Measurements from ENCODE around the gene UNC80. TPM values are rescaled to one million over a fixed set of nuclear protein-coding genes. Genes with fewer than 3 reads are reported as not detected.

UNC80 gene
- total and polyA plus RNA-seq, 2 of the 13 experiments (the other 11 are each of a cell fraction or from before 2014, with no cell fraction given), result not detected

GRCh38 chr2:209905691-209906090 lies 134.1 kb downstream of the UNC80 start:
- WGBS (ENCODE audit: low lambda C conversion rate), result 0% methylated on average over 2 of the region's 2 CpGs
- Histone ChIP-seq H3K27ac (ENCODE audit: extremely low read length, insufficient read depth, low read length) (no peak overlapping the region), H3K36me3 (replicated peaks in 1 of 2; ENCODE audit: control insufficient read depth in 1 of 2, insufficient read depth in 2 of 2, low read length in 2 of 2) (no peaks in the 10 kb centered on the region), H3K79me2 (ENCODE audit: insufficient read depth, low read length) (no peaks in the 10 kb centered on the region), H3K4me2 (ENCODE audit: low read depth, low read length) (no peak overlapping the region), H3K4me3 (replicated peaks in 1 of 3; ENCODE audit: insufficient read depth in 1 of 3, low read depth in 2 of 3, low read length in 3 of 3) (no peak overlapping the region), H3K27me3 (ENCODE audit: control insufficient read depth in 1 of 2, insufficient read depth in 2 of 2, low read length in 2 of 2) (no peaks in the 10 kb centered on the region), H3K4me1 (ENCODE audit: insufficient read depth, low read length) (no peaks in the 10 kb centered on the region), H2AFZ (ENCODE audit: low read length) (no peak overlapping the region), H3K9me3 (ENCODE audit: low read length) (no peaks in the 10 kb centered on the region), H4K20me1 (ENCODE audit: insufficient read depth, low read length) (no peaks in the 10 kb centered on the region), H3K9ac (ENCODE audit: insufficient read depth, low read depth, low read length) (no peak overlapping the region)
- DNase-seq (ENCODE audit: low spot score) (no peak), ATAC-seq (no peak), FAIRE-seq (no peak)
- CTCF ChIA-PET (ENCODE audit: low intra/inter-chr PET ratio, low total read pairs), result no interaction called here
- POLR2A ChIA-PET, result no interaction called here
- intact Hi-C loops (cut with micrococcal nuclease; ENCODE audit: unreplicated experiment), result no loop called here
- in situ Hi-C loops (cut with HindIII; ENCODE audit: extremely low pct_ligation_motif_present, low pct_unique_long_range_greater_than_20kb), result no loop called here
- no TSS peak for BruUV-seq (replicated peaks)
- TF ChIP-seq HIC2 (CRISPR knock-in tag; IDR thresholded peaks at IDR 0.05; ENCODE audit: low read depth), result no peak
- TF ChIP-seq ATF6 (CRISPR knock-in tag; conservative IDR thresholded peaks at IDR 0.05), result no peak
- no peak for TF ChIP-seq PATZ1 (CRISPR knock-in tag; IDR thresholded peaks at IDR 0.05)
- TF ChIP-seq, protein P1, sequence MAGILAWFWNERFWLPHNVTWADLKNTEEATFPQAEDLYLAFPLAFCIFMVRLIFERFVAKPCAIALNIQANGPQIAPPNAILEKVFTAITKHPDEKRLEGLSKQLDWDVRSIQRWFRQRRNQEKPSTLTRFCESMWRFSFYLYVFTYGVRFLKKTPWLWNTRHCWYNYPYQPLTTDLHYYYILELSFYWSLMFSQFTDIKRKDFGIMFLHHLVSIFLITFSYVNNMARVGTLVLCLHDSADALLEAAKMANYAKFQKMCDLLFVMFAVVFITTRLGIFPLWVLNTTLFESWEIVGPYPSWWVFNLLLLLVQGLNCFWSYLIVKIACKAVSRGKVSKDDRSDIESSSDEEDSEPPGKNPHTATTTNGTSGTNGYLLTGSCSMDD (CRISPR knock-in tag; IDR thresholded peaks at IDR 0.05), result no peak
- TF ChIP-seq, protein P2, sequence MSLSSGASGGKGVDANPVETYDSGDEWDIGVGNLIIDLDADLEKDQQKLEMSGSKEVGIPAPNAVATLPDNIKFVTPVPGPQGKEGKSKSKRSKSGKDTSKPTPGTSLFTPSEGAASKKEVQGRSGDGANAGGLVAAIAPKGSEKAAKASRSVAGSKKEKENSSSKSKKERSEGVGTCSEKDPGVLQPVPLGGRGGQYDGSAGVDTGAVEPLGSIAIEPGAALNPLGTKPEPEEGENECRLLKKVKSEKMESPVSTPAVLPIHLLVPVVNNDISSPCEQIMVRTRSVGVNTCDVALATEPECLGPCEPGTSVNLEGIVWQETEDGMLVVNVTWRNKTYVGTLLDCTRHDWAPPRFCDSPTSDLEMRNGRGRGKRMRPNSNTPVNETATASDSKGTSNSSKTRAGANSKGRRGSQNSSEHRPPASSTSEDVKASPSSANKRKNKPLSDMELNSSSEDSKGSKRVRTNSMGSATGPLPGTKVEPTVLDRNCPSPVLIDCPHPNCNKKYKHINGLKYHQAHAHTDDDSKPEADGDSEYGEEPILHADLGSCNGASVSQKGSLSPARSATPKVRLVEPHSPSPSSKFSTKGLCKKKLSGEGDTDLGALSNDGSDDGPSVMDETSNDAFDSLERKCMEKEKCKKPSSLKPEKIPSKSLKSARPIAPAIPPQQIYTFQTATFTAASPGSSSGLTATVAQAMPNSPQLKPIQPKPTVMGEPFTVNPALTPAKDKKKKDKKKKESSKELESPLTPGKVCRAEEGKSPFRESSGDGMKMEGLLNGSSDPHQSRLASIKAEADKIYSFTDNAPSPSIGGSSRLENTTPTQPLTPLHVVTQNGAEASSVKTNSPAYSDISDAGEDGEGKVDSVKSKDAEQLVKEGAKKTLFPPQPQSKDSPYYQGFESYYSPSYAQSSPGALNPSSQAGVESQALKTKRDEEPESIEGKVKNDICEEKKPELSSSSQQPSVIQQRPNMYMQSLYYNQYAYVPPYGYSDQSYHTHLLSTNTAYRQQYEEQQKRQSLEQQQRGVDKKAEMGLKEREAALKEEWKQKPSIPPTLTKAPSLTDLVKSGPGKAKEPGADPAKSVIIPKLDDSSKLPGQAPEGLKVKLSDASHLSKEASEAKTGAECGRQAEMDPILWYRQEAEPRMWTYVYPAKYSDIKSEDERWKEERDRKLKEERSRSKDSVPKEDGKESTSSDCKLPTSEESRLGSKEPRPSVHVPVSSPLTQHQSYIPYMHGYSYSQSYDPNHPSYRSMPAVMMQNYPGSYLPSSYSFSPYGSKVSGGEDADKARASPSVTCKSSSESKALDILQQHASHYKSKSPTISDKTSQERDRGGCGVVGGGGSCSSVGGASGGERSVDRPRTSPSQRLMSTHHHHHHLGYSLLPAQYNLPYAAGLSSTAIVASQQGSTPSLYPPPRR (CRISPR knock-in tag; IDR thresholded peaks at IDR 0.05; ENCODE audit: borderline replicate concordance), result no peak
- TF ChIP-seq ZNF337 (CRISPR knock-in tag; IDR thresholded peaks at IDR 0.05; ENCODE audit: borderline replicate concordance, low read depth), result no peak
- no peak for TF ChIP-seq YEATS4 (CRISPR knock-in tag; IDR thresholded peaks at IDR 0.05; ENCODE audit: borderline replicate concordance)
- TF ChIP-seq ZNF17 (CRISPR knock-in tag; IDR thresholded peaks at IDR 0.05), result no peak
- TF ChIP-seq ZFAT (CRISPR knock-in tag; conservative IDR thresholded peaks at IDR 0.05), result no peak
- no peak for TF ChIP-seq KAT7 (CRISPR knock-in tag; IDR thresholded peaks at IDR 0.05; ENCODE audit: borderline replicate concordance)
- no peak for TF ChIP-seq ZEB1 (IDR thresholded peaks at IDR 0.05; ENCODE audit: insufficient replicate concordance, low read depth)
